Ecto neural progenitor cell (in vitro differentiated cells): ENCODE results near the gene TIPIN.
A peak's percentile ranks its signal among the peaks of the same experiment; 100 is the strongest.
"Not testable (repeated sequence)": the region's sequence is repeated elsewhere in the genome, so short reads cannot be mapped to it uniquely, and the experiment has no call there.

Experiments used
- DNase-seq: peaks from one replicate; pipeline ENCODE4 v3.0.0-alpha.2; 2018; ENCODE audit warnings: low spot score

The TIPIN gene, protein sequence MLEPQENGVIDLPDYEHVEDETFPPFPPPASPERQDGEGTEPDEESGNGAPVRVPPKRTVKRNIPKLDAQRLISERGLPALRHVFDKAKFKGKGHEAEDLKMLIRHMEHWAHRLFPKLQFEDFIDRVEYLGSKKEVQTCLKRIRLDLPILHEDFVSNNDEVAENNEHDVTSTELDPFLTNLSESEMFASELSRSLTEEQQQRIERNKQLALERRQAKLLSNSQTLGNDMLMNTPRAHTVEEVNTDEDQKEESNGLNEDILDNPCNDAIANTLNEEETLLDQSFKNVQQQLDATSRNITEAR

DNA sequence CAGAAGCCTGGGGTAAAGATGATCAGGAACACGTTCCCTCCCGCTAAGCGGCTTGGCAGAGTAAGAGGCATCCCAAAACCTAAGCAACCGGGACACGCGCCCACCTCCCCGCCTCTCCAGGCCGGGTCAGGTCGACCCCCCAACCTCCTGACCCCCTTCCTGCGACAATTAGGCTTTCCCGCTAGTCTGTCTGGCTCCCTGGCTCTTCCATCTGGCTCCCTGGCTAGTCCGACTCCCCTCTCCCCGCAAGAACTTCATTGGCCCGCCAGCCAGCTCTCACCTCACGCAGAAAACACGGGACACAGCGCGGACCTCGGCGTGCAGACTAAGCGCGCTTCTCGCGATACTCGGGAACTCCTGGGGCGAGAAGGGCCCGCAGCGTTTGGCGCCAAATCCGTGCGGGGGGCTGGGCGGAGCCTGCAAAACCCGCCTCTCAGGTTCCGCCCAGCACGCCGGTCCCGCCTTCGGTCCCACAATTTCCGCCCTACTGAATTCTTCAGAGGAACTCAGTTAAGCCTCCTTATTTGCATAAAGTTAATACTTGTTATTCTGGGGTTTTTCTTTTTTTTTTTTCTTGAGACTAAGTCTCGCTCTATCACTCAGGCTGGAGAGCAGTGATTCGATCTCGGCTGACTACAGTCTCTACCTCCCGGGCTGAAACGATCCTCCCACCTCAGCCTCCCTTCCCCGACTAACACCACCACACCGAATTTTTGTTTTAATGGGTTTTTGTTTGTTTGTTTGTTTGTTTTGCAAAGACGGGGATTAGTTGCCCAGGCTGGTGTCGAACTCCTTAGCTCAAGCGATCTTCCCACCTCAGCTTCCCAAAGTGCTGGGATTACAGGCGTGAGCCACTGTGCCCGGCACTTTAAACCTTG is at the start of gene TIPIN:
Gene TIPIN, minus strand, starts transcription at position 327 of the 878 bp plus-strand sequence. CDS start 3,738 bp downstream, outside the sequence.
- DNase-seq, result peak; percentile 95

DNA sequence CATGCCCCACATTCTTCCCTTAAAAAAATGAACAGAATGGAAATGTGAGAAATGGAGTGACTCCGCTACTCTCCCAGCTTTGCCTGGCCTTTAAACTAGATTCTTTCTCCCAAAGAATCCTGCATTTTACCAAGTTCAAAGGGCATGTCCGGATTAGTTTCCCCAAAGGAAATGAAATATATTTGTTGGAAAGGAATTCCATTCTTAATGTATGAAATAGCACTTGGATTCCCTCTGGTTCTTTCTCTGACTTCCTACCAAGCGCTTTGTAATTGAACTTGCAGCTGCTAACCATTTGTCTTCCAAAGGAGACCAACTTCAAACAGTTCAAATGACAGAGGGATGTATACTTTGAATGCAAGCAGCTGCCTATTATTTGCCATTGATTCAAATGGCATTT is 49.1 kb upstream of the TIPIN start:
- no peak for DNase-seq

- no peak for DNase-seq
These were observed 48.5 kb upstream of the TIPIN start for GRCh38 chr15:66405007-66405406.

DNA sequence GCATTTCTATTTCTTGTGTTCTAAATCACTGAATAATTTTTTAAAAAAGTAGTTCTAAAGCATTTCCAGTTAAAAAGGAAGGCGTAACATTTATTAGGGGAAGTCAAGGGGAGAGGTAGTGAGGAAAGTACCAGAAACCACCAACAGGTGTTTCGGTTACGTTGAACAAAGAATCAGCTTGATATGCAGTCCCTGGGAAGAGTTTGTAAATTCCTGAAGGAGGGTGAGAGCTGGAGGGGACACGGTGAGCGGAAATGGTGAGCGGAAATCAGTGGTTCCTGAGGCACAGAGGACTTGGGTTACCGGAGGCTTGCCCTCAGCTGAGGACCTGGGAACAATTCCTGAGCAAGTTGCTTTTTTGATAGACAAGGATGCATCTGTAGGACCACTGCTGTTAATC is 48.0 kb upstream of the TIPIN start:
- no peak for DNase-seq

DNA sequence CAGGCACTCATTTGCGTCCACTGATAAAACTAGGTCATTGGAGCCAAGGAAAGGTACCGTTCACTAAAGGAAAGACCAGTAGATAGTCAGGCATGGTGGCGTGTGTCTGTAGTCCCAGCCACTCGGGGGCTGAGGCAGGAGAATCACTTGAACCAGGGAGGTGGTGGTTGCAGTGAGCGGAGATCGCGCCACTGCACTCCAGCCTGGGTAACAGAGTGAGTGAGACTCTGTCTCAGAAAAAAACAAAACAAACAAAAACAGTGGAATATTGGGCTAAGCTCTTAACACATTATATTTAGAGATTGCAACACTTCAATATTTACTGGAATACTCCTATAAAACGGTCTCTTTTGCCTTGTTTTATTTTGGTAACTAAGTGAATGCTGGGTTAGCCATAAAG is 47.6 kb upstream of the TIPIN start:
- DNase-seq, result no peak

DNA sequence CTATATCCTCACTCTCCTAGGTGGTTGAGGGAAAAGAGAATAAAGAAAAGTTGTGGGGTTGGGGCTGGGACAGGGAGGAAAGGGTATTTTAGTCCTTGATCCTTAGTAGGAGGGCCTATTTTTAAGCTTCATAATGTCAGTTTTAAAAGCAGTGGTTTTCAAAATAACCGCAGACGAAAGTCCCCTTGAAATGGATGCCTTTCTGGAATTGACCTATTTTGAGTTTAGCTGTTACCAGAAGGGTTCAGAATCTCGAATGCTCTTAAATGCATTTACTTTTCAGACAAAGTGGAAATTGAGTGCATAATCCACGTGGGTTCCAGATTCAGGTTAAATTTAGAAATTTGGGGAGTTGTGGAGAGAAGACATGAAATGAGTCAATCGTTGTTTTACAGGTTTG is 46.8 kb upstream of the TIPIN start:
- no peak for DNase-seq

DNA sequence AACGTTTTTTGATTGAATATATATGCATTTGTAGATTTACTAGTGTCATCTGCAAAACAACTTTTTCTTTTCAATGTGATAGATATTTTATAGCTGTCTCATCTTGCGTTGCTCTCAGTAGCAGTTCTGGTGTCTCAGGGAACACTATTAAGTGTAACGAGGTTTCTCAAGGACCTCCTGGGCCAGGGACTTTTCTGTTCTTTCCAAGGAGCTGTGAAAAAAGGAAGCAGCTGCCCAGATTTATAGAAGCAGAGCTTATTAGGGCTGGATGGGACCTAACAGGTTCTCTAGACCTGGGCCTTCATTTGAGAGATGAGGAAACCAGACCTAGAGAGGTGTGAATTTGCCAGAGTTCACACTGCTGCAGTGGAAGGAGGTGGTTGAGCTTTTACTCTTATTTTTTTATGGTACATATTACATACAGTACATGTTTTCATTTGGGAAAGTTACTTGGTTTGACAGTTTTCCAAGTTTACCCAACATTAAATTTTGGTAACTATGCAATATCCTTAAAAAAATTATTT is 46.3 kb upstream of the TIPIN start:
- no peak for DNase-seq

DNA sequence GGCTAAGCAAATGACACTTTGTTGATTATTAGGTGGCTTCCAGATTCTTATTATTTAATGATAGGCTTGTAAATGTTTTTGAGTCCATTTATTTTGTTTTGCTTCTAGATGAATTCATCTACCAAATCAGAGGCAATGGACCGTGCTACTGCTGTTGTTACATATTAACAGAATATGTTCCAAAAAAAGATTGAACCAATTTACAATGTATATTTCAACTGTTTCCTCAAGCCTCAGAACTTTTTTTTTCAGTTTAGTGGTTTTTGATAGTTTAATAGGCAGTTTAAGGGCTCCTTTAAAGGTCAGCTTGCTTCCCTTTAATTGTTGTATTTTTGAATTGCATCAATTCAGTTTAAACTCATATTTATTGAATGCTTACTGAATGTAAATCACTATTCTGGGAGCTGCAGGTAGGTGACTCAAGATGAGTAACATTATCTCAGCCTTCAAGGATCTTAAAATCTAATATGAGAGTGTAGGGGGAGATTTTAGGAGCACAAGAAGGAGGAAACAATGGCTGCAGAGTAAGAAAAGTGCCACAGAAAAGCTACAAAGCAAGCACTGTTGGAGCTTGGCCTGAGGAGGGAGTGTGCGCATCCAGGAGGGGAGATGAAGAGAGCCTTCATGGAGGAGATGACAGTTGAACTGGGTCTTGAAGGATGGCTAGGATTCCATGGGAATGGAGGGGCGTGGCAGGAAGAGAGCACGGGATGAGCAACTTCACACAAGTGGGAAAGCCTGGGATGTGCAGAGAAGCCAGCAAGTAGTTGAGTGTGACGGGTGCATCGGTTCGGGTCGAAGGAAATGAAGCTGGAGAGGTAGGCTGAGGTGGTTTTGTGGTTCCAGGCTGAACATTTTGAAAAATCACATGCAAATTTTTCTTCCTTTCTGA is 44.9 kb upstream of the TIPIN start:
- peak; percentile 45 for DNase-seq

DNA sequence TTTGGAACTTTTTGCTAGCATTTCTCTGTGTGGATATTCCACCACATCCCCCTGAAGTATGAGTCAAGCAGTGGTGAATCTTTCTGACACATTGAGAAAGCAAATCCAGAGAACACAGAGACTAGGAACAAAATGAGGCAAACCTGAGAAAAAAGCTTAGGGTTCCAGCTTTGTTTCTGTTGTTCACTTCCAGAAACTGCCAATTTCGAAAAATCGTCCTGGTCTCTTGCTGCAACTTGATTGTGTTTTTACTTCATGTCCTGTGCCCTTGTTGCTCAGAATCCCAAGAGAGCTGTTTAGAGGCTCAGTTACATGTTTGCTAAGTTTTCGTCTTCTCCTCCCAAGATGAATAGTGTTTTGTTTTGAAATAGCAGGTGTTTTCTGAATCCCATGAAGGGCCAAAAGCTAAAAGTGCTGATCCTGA is 43.9 kb upstream of the TIPIN start:
- DNase-seq, result no peak

GRCh38 chr15:66399276-66399675 is 42.8 kb upstream of the TIPIN start:
- DNase-seq, result no peak

DNA sequence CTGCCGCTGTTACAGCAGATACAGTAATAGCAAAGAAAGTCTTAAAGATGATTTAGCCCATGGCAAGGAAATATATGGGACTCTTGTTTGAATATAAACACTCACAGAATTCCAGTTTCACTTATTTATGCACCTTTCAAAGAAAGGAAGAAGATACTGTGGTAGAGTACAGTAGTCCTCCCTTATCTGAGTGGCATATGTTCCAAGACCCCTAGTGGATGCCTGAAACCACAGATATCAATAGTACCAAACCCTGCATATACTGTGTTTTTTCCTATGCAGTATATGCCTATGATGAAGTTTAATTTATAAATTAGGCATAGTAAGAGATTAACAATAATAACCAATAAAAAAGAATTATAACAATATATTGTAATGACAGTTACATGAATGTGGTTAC is 38.4 kb upstream of the TIPIN start:
- DNase-seq, result no peak

GRCh38 chr15:66394472-66394871 is 38.0 kb upstream of the TIPIN start:
- DNase-seq, result no peak

GRCh38 chr15:66393037-66393436 is 36.6 kb upstream of the TIPIN start:
- DNase-seq, result not testable (repeated sequence)

- DNase-seq, result no peak
These were observed 34.2 kb upstream of the TIPIN start for GRCh38 chr15:66390678-66391077.

DNA sequence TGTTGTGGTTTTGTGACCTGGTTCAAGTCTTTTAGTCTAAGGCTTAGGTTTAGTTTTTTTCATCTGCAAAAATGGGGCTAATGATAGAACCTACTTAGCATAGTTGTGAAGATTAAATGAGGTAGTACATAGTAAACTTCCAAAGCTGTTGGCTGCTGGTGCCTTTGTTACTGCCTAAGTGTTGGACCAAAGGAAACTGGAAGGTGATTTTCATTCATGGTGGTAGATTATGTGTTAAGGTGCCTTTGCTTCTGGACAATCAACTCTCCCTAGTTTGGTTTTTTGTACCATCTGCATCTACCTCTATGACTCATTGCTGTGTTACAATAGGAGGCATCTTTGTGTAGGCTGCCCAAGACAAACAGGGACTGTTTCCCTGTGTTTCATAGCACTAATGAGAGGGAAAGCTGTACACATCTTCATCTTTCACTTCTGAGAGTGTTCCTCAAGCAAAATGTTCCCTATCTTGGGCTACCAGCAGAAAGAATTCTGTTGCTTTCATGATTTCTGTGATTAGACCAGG is 33.4 kb upstream of the TIPIN start:
- no peak for DNase-seq

DNA sequence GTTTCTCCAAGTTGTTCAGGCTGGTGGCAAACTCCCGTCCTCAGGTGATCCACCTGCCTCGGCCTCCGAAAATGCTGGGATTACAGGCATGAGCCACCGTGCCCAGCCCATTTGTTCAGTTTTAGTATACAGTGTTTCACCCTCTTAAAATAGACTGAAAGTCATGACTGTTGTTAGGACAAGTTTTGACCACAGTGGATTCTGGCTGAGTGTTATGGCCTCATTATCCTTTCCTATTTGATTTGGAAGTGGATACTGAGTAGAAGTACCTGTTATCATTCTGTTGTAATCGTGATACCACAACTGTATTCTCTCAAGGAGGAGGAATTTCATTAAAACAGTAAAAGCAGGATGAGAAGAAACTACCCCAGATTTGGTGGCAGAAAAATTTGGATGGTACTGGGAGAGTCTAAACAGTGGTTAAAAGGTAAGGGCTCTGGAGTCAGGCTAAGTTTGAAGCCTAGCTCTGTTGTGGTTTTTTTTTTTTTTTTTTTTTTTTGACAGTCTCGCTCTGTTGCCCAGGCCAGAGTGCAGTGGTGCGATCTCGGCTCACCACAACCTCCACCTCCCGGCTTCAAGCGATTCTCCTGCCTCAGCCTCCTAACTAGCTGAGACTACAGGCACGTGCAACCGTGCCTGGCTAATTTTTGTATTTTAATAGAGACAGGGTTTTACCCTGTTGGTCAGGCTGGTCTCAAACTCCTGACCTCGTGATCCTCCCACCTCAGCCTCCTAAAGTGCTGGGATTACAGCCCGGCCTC is 32.8 kb upstream of the TIPIN start:
- DNase-seq, result no peak

DNA sequence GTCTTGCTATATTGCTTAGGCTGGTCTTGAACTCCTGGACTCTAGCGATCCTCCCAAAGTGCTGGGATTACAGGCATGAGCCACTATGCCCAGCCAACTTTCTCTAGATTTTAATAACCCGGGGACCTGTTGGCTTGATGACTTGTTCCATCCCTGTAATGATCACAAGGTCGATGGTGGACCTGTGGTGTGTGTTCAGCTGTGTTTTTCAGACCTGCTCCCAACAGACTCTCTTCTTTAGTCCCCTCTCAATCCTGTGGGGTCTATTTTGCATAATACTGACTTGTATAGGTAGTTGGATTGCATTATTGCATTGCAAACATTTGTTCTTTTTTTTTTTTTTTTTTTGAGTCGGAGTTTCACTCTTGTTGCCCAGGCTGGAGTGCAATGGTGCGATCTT is 32.1 kb upstream of the TIPIN start:
- no peak for DNase-seq

GRCh38 chr15:66388043-66388363 is 31.5 kb upstream of the TIPIN start:
- no peak for DNase-seq

GRCh38 chr15:66387163-66388042 is 30.9 kb upstream of the TIPIN start:
- DNase-seq, result peak; percentile 70
